HFF-Myc (cell line): ENCODE data around the gene TMUB2.

Source experiments
- DNase-seq: peaks from one replicate; pipeline ENCODE4 v3.0.0-alpha.2; 2011; ENCODE audit warnings: low read depth; ENCODE audit errors: extremely low read depth
- H3K4me3 ChIP-seq: replicated peaks from 2 replicates; pipeline ENCODE4 v1.5.1; 2011; ENCODE audit warnings: low read depth, mild to moderate bottlenecking, control low read depth, low read length
- CTCF ChIP-seq: IDR thresholded peaks from 2 replicates; pipeline ENCODE4 v1.5.1; 2012; ENCODE audit warnings: mild to moderate bottlenecking, low read depth, low read length, control low read depth; ENCODE audit errors: missing control alignments

TMUB2 gene

GRCh38 chr17:44177640-44178039 lies 9.1 kb upstream of the TMUB2 start:
- DNase-seq: no peak
- no peak for TF ChIP-seq CTCF
- no peak overlapping the region for H3K4me3 ChIP-seq

GRCh38 chr17:44178133-44178532 lies 8.6 kb upstream of the TMUB2 start:
- TF ChIP-seq CTCF: no peak
- H3K4me3 ChIP-seq: no peak overlapping the region
- DNase-seq: no peak

DNA sequence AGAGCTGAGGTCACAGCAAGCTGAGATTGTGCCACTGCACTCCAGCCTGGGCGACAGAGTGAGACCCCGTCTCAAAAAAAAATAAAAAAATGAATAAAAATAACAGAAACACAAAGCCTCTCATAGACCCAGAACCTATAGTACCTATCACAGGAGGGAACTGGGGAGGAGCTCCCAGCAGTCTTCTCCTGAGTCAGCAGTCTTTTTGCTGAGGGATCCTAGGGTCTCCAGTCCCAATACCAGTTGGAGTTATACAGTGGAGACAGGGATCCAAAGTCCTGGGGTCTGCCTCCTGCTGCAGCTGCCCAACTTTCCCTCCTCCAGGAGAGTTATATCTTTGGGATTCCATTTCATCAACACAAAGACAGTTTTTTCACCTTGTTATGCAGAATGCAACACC lies 3.7 kb upstream of the TMUB2 start:
- no peak for TF ChIP-seq CTCF
- H3K4me3 ChIP-seq: no peak overlapping the region
- no peak for DNase-seq

DNA sequence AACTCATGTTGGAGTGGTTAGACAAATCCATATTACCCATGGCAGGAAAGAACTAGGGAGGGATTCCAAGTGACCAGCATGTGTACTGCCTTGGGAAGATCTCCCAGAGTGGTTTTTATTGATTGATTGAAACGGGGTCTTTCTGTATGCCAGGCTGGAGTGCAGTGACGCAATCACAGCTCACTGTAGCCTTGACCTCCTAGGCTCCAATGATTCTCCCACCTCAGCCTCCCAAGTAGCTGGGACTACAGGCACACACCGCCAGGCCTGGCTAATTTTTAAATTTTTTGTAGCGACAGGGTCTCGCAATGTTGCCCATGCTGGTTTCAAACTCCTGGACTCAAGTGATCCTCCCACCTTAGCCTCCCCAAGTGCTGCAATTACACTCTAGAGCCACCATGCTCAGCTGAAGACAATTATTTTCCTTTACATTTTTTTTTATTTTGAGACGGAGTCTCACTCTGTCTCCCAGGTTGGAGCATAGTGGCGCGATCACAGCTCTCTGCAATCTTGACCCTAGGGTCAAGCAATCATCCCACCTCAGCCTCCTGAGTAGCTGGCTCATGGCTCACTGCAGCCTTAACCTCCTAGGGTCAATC lies 2.5 kb upstream of the TMUB2 start:
- DNase-seq: no peak
- TF ChIP-seq CTCF: no peak
- no peak overlapping the region for H3K4me3 ChIP-seq

GRCh38 chr17:44187131-44187899 lies 543 bp downstream of the TMUB2 start:
- no peak for TF ChIP-seq CTCF
- no peak for DNase-seq
- peak overlapping the region; percentile 99 for H3K4me3 ChIP-seq

DNA sequence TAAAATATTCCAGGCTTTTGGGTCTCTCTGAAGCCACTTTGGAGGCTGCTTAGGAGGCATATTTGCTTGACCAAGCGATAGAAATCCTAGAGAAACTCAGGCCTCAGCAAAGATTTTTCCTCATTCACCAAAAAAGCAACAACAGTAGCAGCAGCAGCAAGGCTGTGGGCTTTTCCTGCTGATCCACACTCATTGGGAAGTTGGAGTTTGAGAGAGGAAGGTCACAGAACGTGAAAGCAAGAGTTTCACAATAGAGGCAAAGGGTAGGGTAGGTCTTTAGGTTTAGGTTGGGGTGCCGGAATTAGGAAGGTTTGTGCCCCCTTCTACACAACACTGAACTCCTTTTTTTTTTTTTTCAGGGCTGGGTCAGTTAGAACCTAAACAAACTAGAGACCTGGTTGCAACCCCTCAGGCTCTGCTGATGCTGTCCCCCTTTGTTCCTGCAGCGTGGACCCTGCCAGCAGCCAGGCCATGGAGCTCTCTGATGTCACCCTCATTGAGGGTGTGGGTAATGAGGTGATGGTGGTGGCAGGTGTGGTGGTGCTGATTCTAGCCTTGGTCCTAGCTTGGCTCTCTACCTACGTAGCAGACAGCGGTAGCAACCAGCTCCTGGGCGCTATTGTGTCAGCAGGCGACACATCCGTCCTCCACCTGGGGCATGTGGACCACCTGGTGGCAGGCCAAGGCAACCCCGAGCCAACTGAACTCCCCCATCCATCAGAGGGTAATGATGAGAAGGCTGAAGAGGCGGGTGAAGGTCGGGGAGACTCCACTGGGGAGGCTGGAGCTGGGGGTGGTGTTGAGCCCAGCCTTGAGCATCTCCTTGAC lies 2.0 kb downstream of the TMUB2 start:
- TF ChIP-seq CTCF: no peak
- DNase-seq: no peak
- H3K4me3 ChIP-seq: no peak overlapping the region
